Measurements from ENCODE around the gene FADS1. TPM values are rescaled to one million over a fixed set of nuclear protein-coding genes. Genes with fewer than 3 reads are reported as not detected.

The FADS1 gene
- total RNA-seq, 4 donors from 2014 or later: 4.9 to 9.9 (median 6.7) TPM

- H3K27me3 ChIP-seq: no peaks in the 10 kb centered on the region
- no peaks in the 10 kb centered on the region for H3K4me1 ChIP-seq
- H3K4me3 ChIP-seq: no peak overlapping the region
- H3K36me3 ChIP-seq: peaks cover 0 to 43% (median 0%) of the 10 kb centered on the region in 3 donors
- H3K9me3 ChIP-seq: no peaks in the 10 kb centered on the region
- no peak for DNase-seq
- no peak overlapping the region for H3K27ac ChIP-seq
- TF ChIP-seq POLR2A (IDR thresholded peaks at IDR 0.05) (no peak), CTCF (IDR thresholded peaks at IDR 0.05) (no peak)
Measured at GRCh38 chr11:61848631-61849030, 31.8 kb upstream of the FADS1 start.

- Histone ChIP-seq H3K4me3 (no peak overlapping the region), H3K27ac (no peak overlapping the region), H3K4me1 (no peaks in the 10 kb centered on the region), H3K27me3 (no peaks in the 10 kb centered on the region), H3K9me3 (no peaks in the 10 kb centered on the region), H3K36me3 (peaks cover 0 to 43% (median 0%) of the 10 kb centered on the region in 3 donors)
- TF ChIP-seq CTCF (IDR thresholded peaks at IDR 0.05) (no peak), POLR2A (IDR thresholded peaks at IDR 0.05) (no peak)
- DNase-seq: no peak
Measured at GRCh38 chr11:61847914-61848581, 31.2 kb upstream of the FADS1 start.

GRCh38 chr11:61846362-61847020, 29.7 kb upstream of the FADS1 start:
- H3K27ac ChIP-seq: no peak overlapping the region
- DNase-seq: no peak
- H3K36me3 ChIP-seq: peaks cover 0 to 41% (median 0%) of the 10 kb centered on the region in 3 donors
- no peaks in the 10 kb centered on the region for H3K4me1 ChIP-seq
- TF ChIP-seq POLR2A (IDR thresholded peaks at IDR 0.05) (no peak), CTCF (IDR thresholded peaks at IDR 0.05) (no peak)
- no peak overlapping the region for H3K4me3 ChIP-seq
- H3K27me3 ChIP-seq: no peaks in the 10 kb centered on the region
- no peaks in the 10 kb centered on the region for H3K9me3 ChIP-seq

- no peaks in the 10 kb centered on the region for H3K9me3 ChIP-seq
Measured at GRCh38 chr11:61844909-61845565, 28.2 kb upstream of the FADS1 start.

GRCh38 chr11:61842528-61842820, 25.7 kb upstream of the FADS1 start:
- Histone ChIP-seq H3K36me3 (peaks cover 0 to 39% (median 0%) of the 10 kb centered on the region in 3 donors), H3K9me3 (no peaks in the 10 kb centered on the region)

More at GRCh38 chr11:61844909-61845565, 28.2 kb upstream of the FADS1 start:
- DNase-seq: no peak
- Histone ChIP-seq H3K27me3 (no peaks in the 10 kb centered on the region), H3K4me3 (no peak overlapping the region), H3K36me3 (peaks cover 0 to 52% (median 0%) of the 10 kb centered on the region in 3 donors), H3K4me1 (no peaks in the 10 kb centered on the region), H3K27ac (no peak overlapping the region)
- TF ChIP-seq POLR2A (IDR thresholded peaks at IDR 0.05): no peak
- no peak for TF ChIP-seq CTCF (IDR thresholded peaks at IDR 0.05)

More at GRCh38 chr11:61842528-61842820, 25.7 kb upstream of the FADS1 start:
- no peaks in the 10 kb centered on the region for H3K27me3 ChIP-seq
- TF ChIP-seq CTCF (IDR thresholded peaks at IDR 0.05) (no peak), POLR2A (IDR thresholded peaks at IDR 0.05) (no peak)
- no peak for DNase-seq
- H3K27ac ChIP-seq: no peak overlapping the region
- H3K4me1 ChIP-seq: no peaks in the 10 kb centered on the region
- no peak overlapping the region for H3K4me3 ChIP-seq

All from Peyer's patch (tissue), 4 donors.